ENCODE measurements around the gene TFAP2C.

TFAP2C gene

GRCh38 chr20:56605261-56605996 is 23.7 kb upstream of the TFAP2C start:
- no peak for TF ChIP-seq CTCF (IDR thresholded peaks at IDR 0.05; ENCODE audit: extremely low read depth, missing control alignments)
- DNase-seq (ENCODE audit: low spot score): no peak

- DNase-seq (ENCODE audit: low spot score): no peak
- no peak for TF ChIP-seq CTCF (IDR thresholded peaks at IDR 0.05; ENCODE audit: extremely low read depth, missing control alignments)
Measured at GRCh38 chr20:56606174-56606945, 22.7 kb upstream of the TFAP2C start.

- no peak for TF ChIP-seq CTCF (IDR thresholded peaks at IDR 0.05; ENCODE audit: extremely low read depth, missing control alignments)
- DNase-seq (ENCODE audit: low spot score): no peak
Measured at GRCh38 chr20:56607061-56607704, 21.9 kb upstream of the TFAP2C start.

- TF ChIP-seq CTCF (IDR thresholded peaks at IDR 0.05; ENCODE audit: extremely low read depth, missing control alignments): no peak
- no peak for DNase-seq (ENCODE audit: low spot score)
Measured at GRCh38 chr20:56608376-56608775, 20.7 kb upstream of the TFAP2C start.

- DNase-seq (ENCODE audit: low spot score): no peak
- TF ChIP-seq CTCF (IDR thresholded peaks at IDR 0.05; ENCODE audit: extremely low read depth, missing control alignments): no peak
Measured at GRCh38 chr20:56609321-56609720, 19.8 kb upstream of the TFAP2C start.

GRCh38 chr20:56610098-56610497 is 19.0 kb upstream of the TFAP2C start:
- no peak for DNase-seq (ENCODE audit: low spot score)
- TF ChIP-seq CTCF (IDR thresholded peaks at IDR 0.05; ENCODE audit: extremely low read depth, missing control alignments): no peak

- no peak for TF ChIP-seq CTCF (IDR thresholded peaks at IDR 0.05; ENCODE audit: extremely low read depth, missing control alignments)
- no peak for DNase-seq (ENCODE audit: low spot score)
Measured at GRCh38 chr20:56614196-56614595, 14.9 kb upstream of the TFAP2C start.
